Measurements from ENCODE around the gene PPFIA3.

The PPFIA3 gene

GRCh38 chr19:49188626-49189200 lies 69.4 kb downstream of the PPFIA3 start:
- CTCF ChIA-PET: no interaction called here
- POLR2A ChIA-PET (ENCODE audit: low non-redundant PET): no interaction called here
- H3K27ac ChIP-seq: no peak overlapping the region
- DNase-seq (ENCODE audit: low spot score): no peak
- TF ChIP-seq CTCF (conservative IDR thresholded peaks at IDR 0.05; ENCODE audit: low read depth): no peak

- DNase-seq (ENCODE audit: low spot score): no peak
- H3K27ac ChIP-seq: no peak overlapping the region
- no peak for TF ChIP-seq CTCF (conservative IDR thresholded peaks at IDR 0.05; ENCODE audit: low read depth)
- POLR2A ChIA-PET (ENCODE audit: low non-redundant PET): no interaction called here
- CTCF ChIA-PET: interaction anchor here (0.7 to 0.9 kb wide), 2 partner anchors 11 to 89 kb away, joined by 3 read pairs; no protein-coding TSS in a partner anchor
Observed at GRCh38 chr19:49189259-49189658, 69.9 kb downstream of the PPFIA3 start.

- no peak overlapping the region for H3K27ac ChIP-seq
- no peak for TF ChIP-seq CTCF (conservative IDR thresholded peaks at IDR 0.05; ENCODE audit: low read depth)
- ChIA-PET POLR2A (ENCODE audit: low non-redundant PET) (no interaction called here), CTCF (interaction anchor here (0.6 to 1.3 kb wide), 3 partner anchors 8 to 156 kb away, joined by 3 to 4 read pairs (median 3); no protein-coding TSS in a partner anchor)
- DNase-seq (ENCODE audit: low spot score): no peak
Observed at GRCh38 chr19:49190781-49191180, 71.4 kb downstream of the PPFIA3 start.

- no peak overlapping the region for H3K27ac ChIP-seq
- DNase-seq (ENCODE audit: low spot score): no peak
- ChIA-PET POLR2A (ENCODE audit: low non-redundant PET) (interaction anchor here (0.6 kb wide), 1 partner anchor 236 kb away, joined by 8 read pairs; no protein-coding TSS in a partner anchor), CTCF (no interaction called here)
- TF ChIP-seq CTCF (conservative IDR thresholded peaks at IDR 0.05; ENCODE audit: low read depth): no peak
Observed at GRCh38 chr19:49193822-49194394, 74.6 kb downstream of the PPFIA3 start.

GRCh38 chr19:49194408-49194807 lies 75.1 kb downstream of the PPFIA3 start:
- DNase-seq (ENCODE audit: low spot score): no peak
- ChIA-PET CTCF (interaction anchor here (1.5 kb wide), 1 partner anchor 97 kb away, joined by 8 read pairs; no protein-coding TSS in a partner anchor), POLR2A (ENCODE audit: low non-redundant PET) (no interaction called here)
- H3K27ac ChIP-seq: no peak overlapping the region
- TF ChIP-seq CTCF (conservative IDR thresholded peaks at IDR 0.05; ENCODE audit: low read depth): no peak

GRCh38 chr19:49196527-49197240 lies 77.3 kb downstream of the PPFIA3 start:
- CTCF ChIA-PET: no interaction called here
- no peak overlapping the region for H3K27ac ChIP-seq
- no peak for DNase-seq (ENCODE audit: low spot score)
- POLR2A ChIA-PET (ENCODE audit: low non-redundant PET): no interaction called here
- TF ChIP-seq CTCF (conservative IDR thresholded peaks at IDR 0.05; ENCODE audit: low read depth): no peak
